AG08395 (cell line): Measurements from ENCODE around the gene GNA14.
A peak's percentile ranks its signal among the peaks of the same experiment; 100 is the strongest.
"Not testable (repeated sequence)": the region's sequence is repeated elsewhere in the genome, so short reads cannot be mapped to it uniquely, and the experiment has no call there.

Experiments
- DNase-seq: peaks from one replicate; pipeline ENCODE4 v3.0.0; 2012; ENCODE audit warnings: mixed read lengths, low spot score

GNA14 gene

DNA sequence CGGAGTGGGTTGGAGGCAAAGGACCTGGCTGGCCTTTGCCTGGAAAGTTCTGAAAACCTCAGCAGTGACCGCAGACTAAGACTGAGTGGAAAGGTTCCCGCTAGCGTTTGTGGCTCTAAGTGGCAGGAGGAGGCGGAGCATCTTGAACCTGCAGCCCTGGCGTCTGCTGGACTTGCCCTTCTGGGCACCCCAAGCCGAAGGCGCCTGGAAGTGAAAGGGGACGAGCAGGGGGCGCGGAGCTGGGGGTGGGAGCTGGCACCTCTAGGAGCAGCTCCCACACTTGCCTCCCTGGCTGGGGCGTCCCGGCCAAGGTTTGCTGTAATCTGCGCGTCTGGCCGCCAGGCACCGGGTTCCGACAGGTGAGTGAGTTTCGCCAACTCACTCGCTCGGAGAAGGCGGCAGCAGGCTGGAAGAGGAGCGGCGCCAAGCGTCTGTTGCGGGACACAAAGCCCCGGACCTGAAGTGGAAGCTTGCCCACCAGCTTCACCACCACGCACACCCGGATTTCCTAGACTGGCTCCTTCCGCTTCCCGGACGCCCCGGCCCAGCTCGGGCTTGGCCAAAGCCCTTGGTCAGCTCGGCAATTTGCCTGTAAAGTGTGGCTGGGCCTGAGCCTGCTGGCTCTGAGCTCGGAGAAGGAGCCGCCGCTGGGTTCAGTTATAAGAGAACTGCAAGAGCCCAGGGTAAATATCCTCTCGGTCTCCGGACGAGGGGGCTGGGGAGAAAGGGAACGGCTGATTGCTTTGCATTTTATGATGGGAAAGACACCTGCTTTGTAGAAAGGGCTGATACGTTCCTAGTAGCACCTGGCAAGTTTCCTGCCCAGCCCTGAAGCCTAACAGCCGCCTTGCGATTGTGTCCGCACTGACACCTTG is at the start of gene GNA14:
TSS of gene GNA14 (minus strand) at position 89 of the 875 bp plus-strand sequence. CDS start 529 bp downstream, outside the sequence.
- peak; percentile 8 for DNase-seq

GRCh38 chr9:77697238-77697984 is 49.3 kb upstream of the GNA14 start:
- DNase-seq: no peak

GRCh38 chr9:77690723-77691122 is 42.6 kb upstream of the GNA14 start:
- DNase-seq: not testable (repeated sequence)

- not testable (repeated sequence) for DNase-seq
Observed at GRCh38 chr9:77690119-77690518, 42.0 kb upstream of the GNA14 start.

DNA sequence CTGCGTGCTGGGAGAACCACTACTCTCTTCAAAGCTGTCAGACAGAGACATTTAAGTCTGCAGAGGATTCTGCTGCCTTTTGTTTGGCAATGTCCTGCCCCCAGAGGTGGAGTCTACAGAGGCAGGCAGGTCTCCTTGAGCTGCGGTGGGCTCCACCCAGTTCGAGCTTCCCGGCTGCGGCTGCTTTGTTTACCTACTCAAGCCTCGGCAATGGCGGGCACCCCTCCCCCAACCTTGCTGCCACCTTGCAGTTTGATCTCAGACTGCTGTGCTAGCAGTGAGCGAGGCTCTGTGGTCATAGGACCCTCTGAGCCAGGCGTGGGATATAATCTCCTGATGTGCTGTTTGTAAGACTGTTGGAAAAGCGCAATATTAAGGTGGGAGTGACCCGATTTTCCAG is 39.6 kb upstream of the GNA14 start:
- DNase-seq: not testable (repeated sequence)

- DNase-seq: no peak
Observed at GRCh38 chr9:77680581-77680980, 32.5 kb upstream of the GNA14 start.

DNA sequence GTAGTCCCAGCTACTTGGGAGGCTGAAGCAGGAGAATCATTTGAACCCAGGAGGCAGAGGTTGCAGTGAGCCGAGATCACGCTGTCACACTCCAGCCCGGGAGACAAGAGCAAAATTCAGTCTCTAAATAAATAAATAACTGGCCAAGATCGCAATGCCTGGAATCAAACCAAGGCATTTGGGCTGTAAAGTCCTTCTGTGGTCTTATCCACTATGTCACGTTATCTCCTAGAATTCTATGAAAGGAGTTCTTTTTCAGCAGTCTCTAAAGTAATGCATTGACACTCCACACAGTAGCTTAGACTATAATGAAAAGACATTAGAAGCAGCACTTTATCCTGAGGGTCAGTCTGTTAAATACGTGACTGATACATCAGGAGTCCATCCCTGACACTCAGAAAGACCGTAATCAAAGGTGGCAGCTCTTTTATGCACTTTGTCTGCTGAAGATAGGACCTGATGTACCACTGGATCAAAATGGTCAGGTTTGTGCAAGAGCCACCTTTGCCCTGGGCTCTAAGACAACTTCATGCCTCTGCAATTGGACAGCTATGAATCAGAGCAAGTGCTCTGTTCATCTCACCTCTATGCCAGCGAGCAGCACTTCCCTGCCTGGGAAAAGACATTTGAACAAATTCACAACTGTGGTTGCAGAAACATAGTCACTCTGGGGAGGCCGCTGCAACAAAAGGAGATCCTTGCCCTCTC is 31.7 kb upstream of the GNA14 start:
- DNase-seq: no peak

- DNase-seq: no peak
Observed at GRCh38 chr9:77679088-77679487, 31.0 kb upstream of the GNA14 start.

DNA sequence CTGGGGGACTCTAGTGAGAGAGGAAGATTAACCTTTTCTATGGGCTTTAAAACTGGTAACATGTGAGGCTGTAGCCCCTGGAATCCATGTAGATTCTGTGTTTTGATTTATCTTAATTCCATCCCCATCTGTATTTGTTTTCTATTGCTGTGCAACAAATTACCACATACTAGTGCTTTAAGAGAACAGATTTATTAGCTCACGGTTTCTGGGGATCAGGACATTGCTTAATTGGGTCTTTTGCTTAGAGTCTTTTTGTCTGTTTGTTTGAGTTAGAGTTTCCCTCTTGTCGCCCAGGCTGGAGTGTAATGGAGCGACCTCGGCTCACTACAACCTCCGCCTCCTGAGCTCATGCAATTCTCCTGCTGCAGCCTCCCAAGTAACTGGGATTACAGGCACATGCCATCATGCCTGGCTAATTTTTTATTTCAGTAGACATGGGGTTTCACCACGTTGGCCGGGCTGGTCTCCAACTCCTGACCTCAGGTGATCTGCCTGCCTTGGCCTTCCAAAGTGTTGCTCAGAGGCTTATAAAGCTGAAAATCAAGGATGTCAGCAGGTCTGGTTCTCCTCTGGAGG is 29.9 kb upstream of the GNA14 start:
- DNase-seq: no peak

GRCh38 chr9:77677397-77677796 is 29.3 kb upstream of the GNA14 start:
- DNase-seq: no peak

DNA sequence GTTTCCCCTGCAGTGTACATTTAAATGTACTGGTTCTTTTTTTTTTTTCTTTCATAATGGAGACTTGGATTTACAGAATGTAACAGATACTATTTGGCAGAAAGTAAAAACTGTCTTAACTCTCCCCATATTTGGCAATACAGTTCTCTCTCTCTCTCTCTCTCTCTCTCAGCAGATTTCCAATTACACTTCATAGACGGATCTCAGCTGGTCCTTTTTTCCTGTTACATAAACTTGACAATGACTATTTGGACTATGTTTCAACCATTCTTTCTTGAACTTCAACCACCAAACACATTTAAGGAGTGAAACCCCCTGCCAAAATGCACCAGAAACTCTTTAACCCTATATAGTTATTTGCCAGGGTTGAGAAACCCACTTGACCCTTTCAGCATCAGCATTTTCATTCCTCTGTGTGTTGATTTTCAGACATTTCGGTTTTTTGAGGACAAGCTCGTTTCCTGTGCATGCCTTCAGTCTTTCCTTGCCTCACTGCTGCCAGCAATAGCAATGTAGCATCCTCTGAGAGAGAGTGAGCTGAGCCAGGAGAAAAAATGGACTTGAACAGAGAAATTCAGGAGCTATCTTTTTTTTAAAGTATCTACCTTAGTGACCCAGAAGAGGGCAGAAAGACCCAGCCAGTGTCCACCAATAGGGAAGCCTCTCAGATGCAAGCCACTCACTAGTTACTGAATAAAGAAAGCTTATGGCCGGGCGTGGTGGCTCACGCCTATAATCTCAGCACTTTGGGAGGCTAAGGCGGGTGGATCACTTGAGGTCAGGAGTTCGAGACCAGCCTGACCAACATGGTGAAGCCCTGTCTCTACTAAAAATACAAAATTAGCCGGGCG is 26.0 kb upstream of the GNA14 start:
- no peak for DNase-seq

DNA sequence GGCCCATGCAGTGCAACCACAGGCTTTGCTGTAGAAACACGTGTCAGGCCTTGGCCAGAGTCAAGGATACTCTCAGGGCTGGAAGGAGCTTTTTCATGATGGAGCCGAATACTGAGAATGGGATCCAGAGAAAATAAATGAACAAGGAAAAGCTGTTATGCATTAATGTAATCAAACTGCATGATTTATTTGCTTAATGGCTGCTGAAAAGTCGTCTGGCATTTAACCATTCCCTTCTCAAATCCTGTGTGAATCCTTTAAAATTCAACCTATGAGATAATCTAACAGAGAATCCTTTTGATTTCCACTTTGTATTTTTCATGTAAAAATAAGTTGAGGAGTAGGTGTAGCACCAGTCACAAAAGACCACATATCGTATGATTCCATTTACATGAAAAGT is 24.1 kb upstream of the GNA14 start:
- no peak for DNase-seq

GRCh38 chr9:77667151-77667550 is 19.0 kb upstream of the GNA14 start:
- no peak for DNase-seq

DNA sequence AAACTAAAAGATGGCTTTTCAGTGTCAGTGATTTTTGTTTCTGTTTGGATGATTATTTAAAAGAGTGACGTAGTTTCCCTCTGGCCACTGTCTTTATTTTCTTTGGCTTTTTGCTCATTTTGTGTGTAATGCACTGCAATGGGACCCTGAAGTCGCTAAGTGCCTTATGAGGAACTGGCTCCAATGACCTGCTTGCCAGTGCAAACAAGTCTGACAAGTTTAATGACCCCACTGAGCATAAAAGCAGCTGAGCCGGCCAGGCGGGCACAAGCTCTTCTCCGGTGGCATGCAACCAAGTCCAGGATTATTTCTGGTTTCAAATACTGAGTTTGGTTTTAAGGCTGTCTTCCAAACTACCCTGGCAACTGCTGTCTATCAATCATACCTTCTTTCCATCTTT is 15.6 kb upstream of the GNA14 start:
- peak; percentile 10 for DNase-seq

DNA sequence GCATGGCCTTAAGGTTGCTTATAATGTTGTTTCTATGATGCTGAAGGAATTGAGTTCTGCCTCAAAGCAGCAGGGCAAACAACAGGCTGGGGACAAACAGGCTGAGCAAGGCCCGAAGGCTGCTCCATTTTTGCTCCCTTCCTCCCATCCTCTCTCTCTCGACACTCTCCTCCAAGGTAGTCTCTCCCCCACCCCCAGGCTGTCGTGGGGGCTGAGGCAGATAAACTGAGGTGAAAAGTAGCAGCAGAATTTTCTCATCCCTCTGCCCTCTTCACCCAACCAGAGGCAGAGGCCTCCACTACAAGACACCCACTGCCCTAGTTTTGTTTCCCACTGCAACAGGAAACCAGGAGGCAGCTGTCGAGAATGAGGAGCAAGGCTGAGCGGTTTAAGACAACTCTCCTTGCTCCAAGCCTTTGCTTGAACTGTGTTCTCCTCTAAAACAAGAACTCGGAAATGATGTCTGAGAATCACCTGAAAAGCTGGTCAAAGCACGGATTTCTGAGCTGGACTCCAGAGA is 13.5 kb upstream of the GNA14 start:
- no peak for DNase-seq

GRCh38 chr9:77659926-77660325 is 11.8 kb upstream of the GNA14 start:
- no peak for DNase-seq

DNA sequence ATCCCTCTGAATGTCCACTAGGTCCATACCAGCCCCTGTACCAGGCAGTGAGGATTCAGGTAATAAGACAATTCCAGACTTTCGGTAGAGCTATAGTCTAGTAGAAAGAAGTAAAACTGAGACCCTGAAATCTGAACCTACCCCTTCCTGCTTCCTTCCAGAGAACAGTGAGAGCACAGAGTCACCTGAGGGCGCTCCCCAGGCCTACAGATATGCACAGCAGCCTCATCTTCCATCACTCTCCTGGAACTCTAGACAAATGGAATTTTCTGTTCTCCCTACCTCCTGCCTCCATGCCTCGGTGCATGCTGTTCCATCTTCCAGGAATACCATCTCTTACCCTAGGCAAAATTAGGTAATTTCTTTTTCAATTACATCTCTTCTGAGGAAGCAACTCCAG is 3.1 kb upstream of the GNA14 start:
- no peak for DNase-seq

DNA sequence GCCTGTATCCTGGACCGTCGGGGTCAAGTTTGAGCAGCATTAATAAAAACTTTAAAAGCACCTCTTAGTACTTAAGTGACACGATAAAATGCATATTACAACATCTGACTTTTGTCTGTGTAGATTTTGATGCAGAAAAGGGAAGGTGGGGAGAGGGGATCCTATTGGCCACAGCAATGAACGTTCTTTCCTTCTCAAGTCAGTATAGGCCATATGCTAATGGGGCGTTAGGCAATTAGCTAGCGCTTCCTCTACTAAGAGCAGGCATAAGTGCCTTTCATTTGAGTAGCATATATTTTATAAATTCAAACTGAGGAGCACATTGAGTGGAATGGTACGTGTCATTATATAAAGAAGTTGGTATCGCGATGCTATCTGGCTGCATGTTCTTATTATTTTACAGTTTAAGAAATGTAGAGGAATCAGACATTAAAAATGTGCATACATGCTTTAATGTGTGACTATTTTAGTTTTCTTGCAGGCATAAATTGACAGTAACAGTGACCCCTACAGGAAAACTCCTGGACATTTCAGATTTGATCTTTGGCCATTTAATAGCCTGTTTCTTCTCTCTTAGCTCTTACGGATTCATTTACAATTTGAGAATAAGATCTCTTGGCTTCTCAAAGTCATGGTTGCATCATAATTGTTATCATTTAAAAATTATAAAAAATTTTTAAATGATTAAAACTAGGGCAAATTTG is 1.1 kb upstream of the GNA14 start:
- peak; percentile 22 for DNase-seq

GRCh38 chr9:77647267-77648233 is 572 bp downstream of the GNA14 start:
- DNase-seq: peak; percentile 18
